Measurements from ENCODE around the gene RAB11FIP2. TPM values are rescaled to one million over a fixed set of nuclear protein-coding genes. Genes with fewer than 3 reads are reported as not detected.

Gene RAB11FIP2
- total and polyA plus RNA-seq, 2 of the 8 experiments (the other 6 are each of a cell fraction or from before 2014, with no cell fraction given): 3.1 to 12.7 TPM

DNA sequence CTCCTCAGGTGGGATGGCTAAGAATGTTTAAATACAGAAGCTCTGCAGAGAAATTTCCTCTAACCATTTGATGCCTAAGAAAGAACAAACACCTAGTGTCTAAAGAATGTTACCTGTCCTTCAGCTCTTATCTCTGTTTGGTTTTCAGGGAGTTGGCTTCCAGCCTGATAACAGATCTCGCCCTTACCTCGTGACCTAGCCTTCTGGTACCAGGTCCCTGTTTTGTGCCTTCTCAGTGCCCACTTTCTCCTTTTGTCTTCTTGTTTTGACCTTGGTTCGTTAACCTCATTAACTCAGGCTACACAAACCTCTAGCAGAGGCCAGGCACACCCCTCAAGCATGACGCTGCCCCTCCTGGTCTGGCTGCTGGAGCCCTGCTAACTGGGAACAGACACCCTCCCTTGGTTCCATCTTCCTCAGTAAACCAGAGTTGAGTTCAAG lies 16.1 kb upstream of the RAB11FIP2 start (continued):
- TF ChIP-seq, protein P1, sequence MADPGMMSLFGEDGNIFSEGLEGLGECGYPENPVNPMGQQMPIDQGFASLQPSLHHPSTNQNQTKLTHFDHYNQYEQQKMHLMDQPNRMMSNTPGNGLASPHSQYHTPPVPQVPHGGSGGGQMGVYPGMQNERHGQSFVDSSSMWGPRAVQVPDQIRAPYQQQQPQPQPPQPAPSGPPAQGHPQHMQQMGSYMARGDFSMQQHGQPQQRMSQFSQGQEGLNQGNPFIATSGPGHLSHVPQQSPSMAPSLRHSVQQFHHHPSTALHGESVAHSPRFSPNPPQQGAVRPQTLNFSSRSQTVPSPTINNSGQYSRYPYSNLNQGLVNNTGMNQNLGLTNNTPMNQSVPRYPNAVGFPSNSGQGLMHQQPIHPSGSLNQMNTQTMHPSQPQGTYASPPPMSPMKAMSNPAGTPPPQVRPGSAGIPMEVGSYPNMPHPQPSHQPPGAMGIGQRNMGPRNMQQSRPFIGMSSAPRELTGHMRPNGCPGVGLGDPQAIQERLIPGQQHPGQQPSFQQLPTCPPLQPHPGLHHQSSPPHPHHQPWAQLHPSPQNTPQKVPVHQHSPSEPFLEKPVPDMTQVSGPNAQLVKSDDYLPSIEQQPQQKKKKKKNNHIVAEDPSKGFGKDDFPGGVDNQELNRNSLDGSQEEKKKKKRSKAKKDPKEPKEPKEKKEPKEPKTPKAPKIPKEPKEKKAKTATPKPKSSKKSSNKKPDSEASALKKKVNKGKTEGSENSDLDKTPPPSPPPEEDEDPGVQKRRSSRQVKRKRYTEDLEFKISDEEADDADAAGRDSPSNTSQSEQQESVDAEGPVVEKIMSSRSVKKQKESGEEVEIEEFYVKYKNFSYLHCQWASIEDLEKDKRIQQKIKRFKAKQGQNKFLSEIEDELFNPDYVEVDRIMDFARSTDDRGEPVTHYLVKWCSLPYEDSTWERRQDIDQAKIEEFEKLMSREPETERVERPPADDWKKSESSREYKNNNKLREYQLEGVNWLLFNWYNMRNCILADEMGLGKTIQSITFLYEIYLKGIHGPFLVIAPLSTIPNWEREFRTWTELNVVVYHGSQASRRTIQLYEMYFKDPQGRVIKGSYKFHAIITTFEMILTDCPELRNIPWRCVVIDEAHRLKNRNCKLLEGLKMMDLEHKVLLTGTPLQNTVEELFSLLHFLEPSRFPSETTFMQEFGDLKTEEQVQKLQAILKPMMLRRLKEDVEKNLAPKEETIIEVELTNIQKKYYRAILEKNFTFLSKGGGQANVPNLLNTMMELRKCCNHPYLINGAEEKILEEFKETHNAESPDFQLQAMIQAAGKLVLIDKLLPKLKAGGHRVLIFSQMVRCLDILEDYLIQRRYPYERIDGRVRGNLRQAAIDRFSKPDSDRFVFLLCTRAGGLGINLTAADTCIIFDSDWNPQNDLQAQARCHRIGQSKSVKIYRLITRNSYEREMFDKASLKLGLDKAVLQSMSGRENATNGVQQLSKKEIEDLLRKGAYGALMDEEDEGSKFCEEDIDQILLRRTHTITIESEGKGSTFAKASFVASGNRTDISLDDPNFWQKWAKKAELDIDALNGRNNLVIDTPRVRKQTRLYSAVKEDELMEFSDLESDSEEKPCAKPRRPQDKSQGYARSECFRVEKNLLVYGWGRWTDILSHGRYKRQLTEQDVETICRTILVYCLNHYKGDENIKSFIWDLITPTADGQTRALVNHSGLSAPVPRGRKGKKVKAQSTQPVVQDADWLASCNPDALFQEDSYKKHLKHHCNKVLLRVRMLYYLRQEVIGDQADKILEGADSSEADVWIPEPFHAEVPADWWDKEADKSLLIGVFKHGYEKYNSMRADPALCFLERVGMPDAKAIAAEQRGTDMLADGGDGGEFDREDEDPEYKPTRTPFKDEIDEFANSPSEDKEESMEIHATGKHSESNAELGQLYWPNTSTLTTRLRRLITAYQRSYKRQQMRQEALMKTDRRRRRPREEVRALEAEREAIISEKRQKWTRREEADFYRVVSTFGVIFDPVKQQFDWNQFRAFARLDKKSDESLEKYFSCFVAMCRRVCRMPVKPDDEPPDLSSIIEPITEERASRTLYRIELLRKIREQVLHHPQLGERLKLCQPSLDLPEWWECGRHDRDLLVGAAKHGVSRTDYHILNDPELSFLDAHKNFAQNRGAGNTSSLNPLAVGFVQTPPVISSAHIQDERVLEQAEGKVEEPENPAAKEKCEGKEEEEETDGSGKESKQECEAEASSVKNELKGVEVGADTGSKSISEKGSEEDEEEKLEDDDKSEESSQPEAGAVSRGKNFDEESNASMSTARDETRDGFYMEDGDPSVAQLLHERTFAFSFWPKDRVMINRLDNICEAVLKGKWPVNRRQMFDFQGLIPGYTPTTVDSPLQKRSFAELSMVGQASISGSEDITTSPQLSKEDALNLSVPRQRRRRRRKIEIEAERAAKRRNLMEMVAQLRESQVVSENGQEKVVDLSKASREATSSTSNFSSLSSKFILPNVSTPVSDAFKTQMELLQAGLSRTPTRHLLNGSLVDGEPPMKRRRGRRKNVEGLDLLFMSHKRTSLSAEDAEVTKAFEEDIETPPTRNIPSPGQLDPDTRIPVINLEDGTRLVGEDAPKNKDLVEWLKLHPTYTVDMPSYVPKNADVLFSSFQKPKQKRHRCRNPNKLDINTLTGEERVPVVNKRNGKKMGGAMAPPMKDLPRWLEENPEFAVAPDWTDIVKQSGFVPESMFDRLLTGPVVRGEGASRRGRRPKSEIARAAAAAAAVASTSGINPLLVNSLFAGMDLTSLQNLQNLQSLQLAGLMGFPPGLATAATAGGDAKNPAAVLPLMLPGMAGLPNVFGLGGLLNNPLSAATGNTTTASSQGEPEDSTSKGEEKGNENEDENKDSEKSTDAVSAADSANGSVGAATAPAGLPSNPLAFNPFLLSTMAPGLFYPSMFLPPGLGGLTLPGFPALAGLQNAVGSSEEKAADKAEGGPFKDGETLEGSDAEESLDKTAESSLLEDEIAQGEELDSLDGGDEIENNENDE (IDR thresholded peaks at IDR 0.05; ENCODE audit: insufficient replicate concordance, low read length): no peak
- TF ChIP-seq CEBPB (IDR thresholded peaks at IDR 0.05; ENCODE audit: low read depth, low read length): no peak
- no peak for TF ChIP-seq POLR2AphosphoS5 (IDR thresholded peaks at IDR 0.05; ENCODE audit: low read depth, low read length)
- TF ChIP-seq CREB1 (IDR thresholded peaks at IDR 0.05): no peak
- no peak for TF ChIP-seq JUN (IDR thresholded peaks at IDR 0.05; ENCODE audit: low read depth, low read length)
- TF ChIP-seq YY1 (IDR thresholded peaks at IDR 0.05; ENCODE audit: low read depth, low read length): no peak
- no peak for TF ChIP-seq POLR2A (IDR thresholded peaks at IDR 0.05; ENCODE audit: control extremely low read depth in 1 of 2, low read depth in 2 of 2, low read length in 2 of 2)
